Muscle of leg (tissue), 11 donors: Measurements from ENCODE around the gene MTA3. TPM values are rescaled to one million over a fixed set of nuclear protein-coding genes. Genes with fewer than 3 reads are reported as not detected.

Source experiments
- DNase-seq: peaks from one replicate; pipeline ENCODE4 v3.0.0; 2013
- H3K27ac ChIP-seq: one replicate; pipeline ENCODE4 v1.5.1; 2013; ENCODE audit warnings: mild to moderate bottlenecking, low read length, control low read depth
- H3K27me3 ChIP-seq: one replicate; pipeline ENCODE4 v1.6.1; 2013; ENCODE audit warnings: low read length; ENCODE audit not compliant: control insufficient read depth, insufficient read depth
- H3K36me3 ChIP-seq: one replicate; pipeline ENCODE4 v1.6.1; 2013; ENCODE audit warnings: low read length; ENCODE audit not compliant: control insufficient read depth, insufficient read depth
- H3K4me1 ChIP-seq: one replicate; pipeline ENCODE4 v1.6.1; 2013; ENCODE audit warnings: low read length; ENCODE audit not compliant: control insufficient read depth, insufficient read depth
- H3K4me3 ChIP-seq: one replicate; pipeline ENCODE4 v1.5.1; 2013; ENCODE audit warnings: low read length, control low read depth
- H3K9me3 ChIP-seq: replicated peaks from 2 replicates; pipeline ENCODE4 v1.6.1; 2013; ENCODE audit warnings: low read depth, low read length; ENCODE audit not compliant: control insufficient read depth
- WGBS: methylation state at CpG from one replicate; pipeline ENCODE4 v1.1.5; 2013; ENCODE audit warnings: missing lambda C conversion rate; ENCODE audit not compliant: insufficient coverage; 5-methylcytosine and 5-hydroxymethylcytosine counted together
- polyA plus RNA-seq, 8 donors: library from polyadenylated mRNA; unstranded; fragments of 120-200 nt; gene quantifications; one replicate each; pipeline versions ENCODE4 v1.2.1 to v1.2.3, GENCODE V29; 2013; ENCODE audit warnings: inconsistent platforms in 1 of 8, low replicate concordance in 1 of 8; ENCODE audit not compliant: insufficient read length in 8 of 8, insufficient read depth in 1 of 8
- total RNA-seq: library from RNA; stranded (reverse); fragments of 120-200 nt; gene quantifications from one replicate; pipeline ENCODE4 v1.2.4, GENCODE V29; 2013

MTA3 gene
- total and polyA plus RNA-seq, 9 donors, result 22.5 to 37.9 (median 24.9) TPM

DNA sequence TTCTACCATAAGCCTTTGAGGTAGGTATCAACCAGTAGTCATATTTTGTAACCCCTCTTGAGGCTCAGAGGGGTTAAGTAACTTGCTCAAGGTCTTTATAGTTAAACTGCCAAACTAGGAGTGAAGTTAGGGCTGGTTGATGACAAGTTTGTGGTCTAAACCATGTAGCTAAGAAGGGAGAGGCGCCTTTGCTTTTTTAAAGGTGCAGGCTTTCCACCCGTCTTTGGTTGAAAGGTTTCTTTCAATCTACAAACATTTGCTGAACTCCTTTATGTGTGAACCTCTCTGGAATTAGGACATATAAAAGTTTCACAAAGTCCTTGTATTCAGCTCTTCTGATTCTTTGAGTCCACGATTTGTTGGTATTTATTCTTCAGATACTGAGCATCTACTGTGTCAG lies 2.4 kb upstream of the MTA3 start:
- H3K27me3 ChIP-seq, result no peaks in the 10 kb centered on the region
- no peaks in the 10 kb centered on the region for H3K9me3 ChIP-seq
- no peaks in the 10 kb centered on the region for H3K36me3 ChIP-seq
- no peak overlapping the region for H3K27ac ChIP-seq
- H3K4me3 ChIP-seq, result no peak overlapping the region
- H3K4me1 ChIP-seq, result peaks cover 10% of the 10 kb centered on the region
- DNase-seq, result no peak
- WGBS, result no CpG with 5 or more reads among the region's 3 CpGs

DNA sequence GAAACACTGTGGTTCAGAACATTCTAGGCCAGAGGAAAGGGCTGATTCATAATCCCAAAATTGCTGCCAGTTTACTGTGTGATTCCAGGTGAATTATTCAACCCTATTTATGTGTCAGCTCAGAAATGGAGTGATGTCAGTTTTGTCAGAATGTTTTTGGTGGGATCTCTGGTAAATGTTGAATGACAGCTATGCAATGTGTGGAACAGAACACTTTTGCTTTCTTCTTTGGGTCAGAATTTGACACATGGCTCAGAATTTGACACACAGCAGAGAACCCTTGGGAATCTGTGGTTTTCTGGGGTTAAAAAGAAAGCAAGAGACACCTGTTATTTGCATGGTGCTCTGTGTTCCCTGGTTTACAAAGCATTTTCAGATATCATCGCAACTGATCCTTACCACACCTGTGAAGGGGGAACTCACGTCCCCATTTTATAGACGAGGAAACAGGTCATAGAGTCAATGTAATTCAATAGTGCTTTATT lies 1.6 kb upstream of the MTA3 start:
- no peak for DNase-seq
- Histone ChIP-seq H3K27ac (no peak overlapping the region), H3K9me3 (no peaks in the 10 kb centered on the region), H3K4me1 (peaks cover 10% of the 10 kb centered on the region), H3K27me3 (no peaks in the 10 kb centered on the region), H3K36me3 (no peaks in the 10 kb centered on the region), H3K4me3 (no peak overlapping the region)
- no CpG with 5 or more reads among the region's 3 CpGs for WGBS

DNA sequence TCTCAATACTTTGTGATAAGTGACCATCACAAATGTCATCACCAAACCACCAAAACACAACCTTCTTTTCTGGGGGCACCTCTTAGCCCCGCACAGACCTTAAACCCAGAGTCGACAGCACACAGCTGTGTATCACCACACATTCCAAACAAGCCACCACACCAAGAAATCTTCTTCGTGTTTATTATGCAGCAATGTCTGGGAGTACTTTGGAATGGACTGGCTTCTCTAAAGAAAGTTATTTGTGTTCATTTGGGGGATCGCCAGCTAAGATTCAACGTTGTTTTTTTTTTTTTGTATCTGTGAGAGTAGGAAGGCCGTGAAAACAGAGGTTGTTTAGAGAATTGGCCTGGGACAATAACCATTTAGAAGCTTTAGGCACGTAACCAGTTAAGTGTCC lies 1.1 kb upstream of the MTA3 start:
- Histone ChIP-seq H3K36me3 (peaks cover 3% of the 10 kb centered on the region), H3K27ac (peak overlapping the region; percentile 76), H3K9me3 (no peaks in the 10 kb centered on the region), H3K27me3 (no peaks in the 10 kb centered on the region), H3K4me1 (peaks cover 10% of the 10 kb centered on the region), H3K4me3 (no peak overlapping the region)
- WGBS, result 17% methylated on average over 2 of the region's 7 CpGs
- DNase-seq, result peak; percentile 75

DNA sequence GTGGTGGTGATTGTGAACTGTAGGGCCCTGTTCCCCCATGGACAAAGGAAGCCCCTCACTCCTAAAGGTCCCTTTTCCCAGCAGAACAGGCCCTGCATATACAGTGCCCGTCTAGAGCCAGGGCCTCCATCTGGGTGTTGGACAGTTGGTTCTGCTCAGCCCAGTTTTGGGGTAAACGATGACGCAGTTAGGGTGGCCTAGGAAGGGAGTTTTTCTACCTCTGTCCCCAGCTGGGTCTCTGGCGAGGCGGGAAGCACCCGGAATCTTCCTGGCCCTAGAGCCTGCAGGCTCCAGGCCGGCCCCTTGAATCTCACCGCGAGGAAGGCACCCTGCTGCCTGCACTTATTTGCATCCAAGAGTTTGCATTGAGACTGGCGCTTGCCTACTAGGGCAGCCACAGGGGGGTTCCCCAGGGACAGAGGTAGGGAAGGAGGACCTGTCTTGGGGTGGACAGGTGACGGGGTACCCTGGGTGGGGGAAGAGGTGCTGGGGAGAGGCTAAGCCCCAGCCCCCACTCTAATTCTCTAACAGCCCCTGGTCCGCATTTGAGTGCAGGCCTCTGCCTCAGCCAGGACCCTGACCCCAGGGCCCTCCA lies 529 bp upstream of the MTA3 start:
- no peaks in the 10 kb centered on the region for H3K27me3 ChIP-seq
- H3K36me3 ChIP-seq, result peaks cover 6% of the 10 kb centered on the region
- no peaks in the 10 kb centered on the region for H3K9me3 ChIP-seq
- peaks cover 10% of the 10 kb centered on the region for H3K4me1 ChIP-seq
- H3K4me3 ChIP-seq, result no peak overlapping the region
- WGBS, result 12% methylated on average over 8 of the region's 12 CpGs
- peak; percentile 46 for DNase-seq
- peak overlapping the region; percentile 76 for H3K27ac ChIP-seq

DNA sequence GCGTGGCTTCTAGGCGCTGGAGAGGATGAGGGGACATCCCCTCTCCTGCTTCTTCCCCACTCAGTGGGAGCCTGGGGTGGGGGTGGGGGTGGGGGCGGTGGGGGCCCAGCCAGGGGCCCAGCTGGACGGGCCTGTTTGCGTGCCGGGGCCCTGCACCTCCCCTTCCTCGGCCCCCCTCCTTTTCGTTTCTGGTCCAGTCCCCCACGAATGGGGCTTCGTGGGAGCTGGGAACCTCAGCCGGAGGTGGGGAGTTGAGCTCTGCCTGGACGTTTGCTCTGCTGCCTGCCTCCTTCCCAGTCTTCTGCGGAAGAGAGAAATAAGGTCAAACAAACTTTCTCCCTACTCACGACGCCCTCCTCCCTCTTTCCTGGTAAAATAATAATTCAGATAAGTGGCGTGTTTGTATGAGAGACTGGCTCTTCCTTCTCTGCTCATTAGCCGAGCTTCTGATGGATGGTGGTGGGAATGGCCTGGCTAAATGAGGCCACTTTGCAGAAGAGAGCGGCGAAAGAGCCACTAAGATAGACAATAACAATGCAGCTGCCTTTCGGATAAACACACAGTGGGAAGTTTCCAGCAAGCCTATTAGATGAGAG lies 782 bp downstream of the MTA3 start:
- Histone ChIP-seq H3K4me1 (peaks cover 10% of the 10 kb centered on the region), H3K27me3 (no peaks in the 10 kb centered on the region), H3K9me3 (no peaks in the 10 kb centered on the region), H3K27ac (peak overlapping the region; percentile 83), H3K36me3 (peaks cover 13% of the 10 kb centered on the region), H3K4me3 (peak overlapping the region; percentile 76)
- DNase-seq, result peak; percentile 68
- WGBS, result no CpG with 5 or more reads among the region's 20 CpGs

DNA sequence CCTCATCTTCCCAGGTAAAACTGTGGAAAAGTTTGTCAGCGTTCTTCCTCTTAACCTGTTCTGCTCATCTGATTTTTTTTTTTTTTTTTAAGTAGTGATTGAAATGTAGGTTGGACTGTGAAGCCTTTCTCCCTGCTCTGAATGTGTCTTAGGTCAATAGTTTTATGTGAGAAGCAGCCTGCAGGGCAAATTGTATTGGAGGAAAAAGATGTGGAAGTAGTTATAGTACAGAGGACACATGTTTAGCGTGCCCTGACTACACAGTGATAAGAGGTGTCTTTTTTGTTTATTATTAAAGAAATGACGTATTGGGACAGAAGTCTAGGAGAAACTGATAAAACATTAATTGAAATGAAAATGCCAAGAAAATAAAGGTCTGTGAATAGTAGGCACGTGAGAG lies 1.5 kb downstream of the MTA3 start:
- Histone ChIP-seq H3K36me3 (peaks cover 13% of the 10 kb centered on the region), H3K27me3 (no peaks in the 10 kb centered on the region), H3K4me1 (peaks cover 10% of the 10 kb centered on the region), H3K4me3 (peak overlapping the region; percentile 76), H3K9me3 (no peaks in the 10 kb centered on the region), H3K27ac (no peak overlapping the region)
- 43% methylated on average over 1 of the region's 4 CpGs for WGBS
- peak; percentile 15 for DNase-seq

DNA sequence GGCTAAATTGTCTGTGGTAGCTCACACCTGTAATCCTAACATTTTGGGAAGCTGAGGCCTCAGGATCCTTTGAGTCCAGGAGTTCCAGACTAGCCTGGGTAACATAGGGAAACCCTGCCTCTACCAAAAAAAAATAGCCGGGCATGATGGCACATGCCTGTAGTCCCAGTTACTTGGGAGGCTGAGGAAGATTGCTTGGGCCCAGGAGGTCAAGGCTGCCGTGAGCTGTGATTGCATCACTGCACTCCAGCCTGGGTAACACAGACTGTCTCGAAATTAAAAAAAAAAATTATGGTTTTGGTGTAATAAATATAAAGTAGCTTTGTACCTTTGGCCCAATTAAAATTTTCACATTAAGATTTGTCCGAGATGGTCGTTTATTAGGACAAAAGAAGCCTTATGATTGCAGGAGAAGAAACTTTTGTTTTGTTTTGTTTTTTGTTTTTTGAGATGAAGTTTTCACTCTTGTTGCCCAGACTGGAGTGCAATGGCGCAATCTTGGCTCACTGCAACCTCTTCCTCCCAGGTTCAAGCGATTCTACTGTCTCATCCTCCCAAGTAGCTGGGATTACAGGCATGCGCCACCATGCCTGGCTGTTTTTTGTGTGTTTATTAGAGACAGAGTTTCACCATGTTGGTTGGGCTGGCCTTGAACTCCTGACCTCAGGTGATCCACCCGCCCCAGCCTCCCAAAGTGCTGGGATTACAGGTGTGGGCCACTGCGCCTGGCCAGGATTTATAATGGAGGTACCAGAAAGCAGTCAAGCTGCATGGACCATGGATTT lies 4.1 kb downstream of the MTA3 start:
- Histone ChIP-seq H3K4me1 (peaks cover 10% of the 10 kb centered on the region), H3K27me3 (no peaks in the 10 kb centered on the region), H3K9me3 (no peaks in the 10 kb centered on the region), H3K4me3 (no peak overlapping the region), H3K27ac (no peak overlapping the region), H3K36me3 (peaks cover 22% of the 10 kb centered on the region)
- DNase-seq, result no peak
- WGBS, result 92% methylated on average over 4 of the region's 10 CpGs

DNA sequence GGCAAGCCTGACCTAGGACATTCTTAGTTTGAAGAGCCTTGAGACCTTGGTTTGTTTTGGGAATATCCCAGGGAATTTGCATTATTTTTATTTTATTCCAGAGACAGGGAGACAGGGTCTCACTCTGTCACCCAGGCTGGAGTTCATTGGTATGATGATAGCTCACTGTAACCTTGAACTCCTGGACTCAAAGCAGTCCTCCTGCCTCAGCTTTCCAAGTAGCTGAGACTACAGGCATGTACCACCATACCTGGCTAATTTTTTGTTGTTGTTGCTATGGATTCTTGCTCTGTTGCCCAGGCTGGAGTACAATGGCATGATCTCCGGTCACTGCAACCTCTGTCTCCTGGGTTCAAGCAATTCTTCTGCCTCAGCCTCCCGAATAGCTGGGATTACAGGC lies 4.8 kb downstream of the MTA3 start:
- no peak overlapping the region for H3K4me3 ChIP-seq
- H3K4me1 ChIP-seq, result peaks cover 4% of the 10 kb centered on the region
- no peaks in the 10 kb centered on the region for H3K9me3 ChIP-seq
- no peak for DNase-seq
- H3K27me3 ChIP-seq, result no peaks in the 10 kb centered on the region
- H3K36me3 ChIP-seq, result peaks cover 22% of the 10 kb centered on the region
- H3K27ac ChIP-seq, result no peak overlapping the region
- 83% methylated on average over 1 of the region's 2 CpGs for WGBS

DNA sequence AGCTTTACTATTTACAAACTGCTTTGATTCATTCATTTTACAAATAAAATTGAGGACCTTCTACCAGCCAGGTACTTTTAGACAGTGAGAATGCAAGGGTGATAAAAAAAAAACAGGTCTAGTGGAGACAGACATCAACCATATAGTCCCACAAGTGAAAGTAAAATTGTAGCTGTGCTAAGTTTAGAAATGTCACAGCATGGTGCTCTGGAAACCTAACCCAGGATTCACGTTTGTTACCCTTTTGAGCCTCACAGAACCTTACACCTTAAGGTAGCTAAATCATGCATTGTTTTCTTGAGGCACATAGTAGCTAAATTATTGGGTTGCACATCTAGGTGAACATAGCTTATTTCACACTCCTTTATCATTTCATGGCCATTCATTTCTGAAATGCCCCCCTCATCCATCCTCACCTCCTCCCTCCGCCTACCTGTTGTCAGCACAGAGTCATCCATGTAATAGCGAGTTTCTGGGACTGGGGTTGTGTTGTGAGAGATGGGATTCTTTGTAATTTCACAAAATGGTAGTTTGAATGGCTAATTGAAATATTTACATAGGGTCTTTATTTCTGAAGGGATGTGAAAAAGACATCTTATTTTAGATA lies 7.1 kb downstream of the MTA3 start:
- Histone ChIP-seq H3K4me3 (no peak overlapping the region), H3K27me3 (no peaks in the 10 kb centered on the region), H3K27ac (no peak overlapping the region), H3K36me3 (peaks cover 33% of the 10 kb centered on the region), H3K4me1 (no peaks in the 10 kb centered on the region), H3K9me3 (no peaks in the 10 kb centered on the region)
- no peak for DNase-seq
- no CpG with 5 or more reads among the region's 3 CpGs for WGBS

DNA sequence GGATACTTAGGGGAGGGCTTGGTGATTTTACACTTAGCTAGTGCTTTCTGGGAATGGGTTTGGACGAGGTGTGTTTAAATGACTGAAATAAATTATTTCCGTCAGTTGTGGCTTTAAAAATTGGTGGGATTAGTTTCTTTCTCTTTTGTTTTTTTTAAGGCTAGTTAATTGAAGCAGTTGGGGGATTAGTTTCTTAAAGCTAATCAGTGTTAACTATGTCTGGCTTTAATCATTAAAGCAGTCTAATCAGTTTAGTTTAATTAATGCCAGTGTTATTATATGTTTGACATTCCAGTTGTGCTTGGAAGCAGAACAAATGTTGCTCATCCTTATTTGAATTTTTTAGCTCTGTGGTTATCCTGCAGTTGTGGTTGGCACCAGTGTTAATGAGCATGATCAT lies 10.2 kb downstream of the MTA3 start:
- H3K4me1 ChIP-seq, result no peaks in the 10 kb centered on the region
- no peak for DNase-seq
- no peaks in the 10 kb centered on the region for H3K27me3 ChIP-seq
- H3K4me3 ChIP-seq, result no peak overlapping the region
- WGBS, result no CpG with 5 or more reads among the region's 2 CpGs
- H3K27ac ChIP-seq, result no peak overlapping the region
- peaks cover 35% of the 10 kb centered on the region for H3K36me3 ChIP-seq
- H3K9me3 ChIP-seq, result no peaks in the 10 kb centered on the region
